Fibroblast of pulmonary artery (primary cell): ENCODE measurements around the gene ASB7.
A peak's percentile ranks its signal among the peaks of the same experiment; 100 is the strongest.

ENCODE experiments used
- DNase-seq: peaks from one replicate; pipeline ENCODE4 v3.0.0-alpha.2; 2010; ENCODE audit warnings: low read depth
- H3K4me3 ChIP-seq: replicated peaks from 2 replicates; pipeline ENCODE4 v1.5.1; 2011; ENCODE audit warnings: low read depth, mild to moderate bottlenecking, control low read depth, low read length, moderate library complexity
- CTCF ChIP-seq: IDR thresholded peaks from 2 replicates; pipeline ENCODE4 v1.5.1; 2011; ENCODE audit warnings: mild to moderate bottlenecking, control low read depth, low read length, inconsistent platforms; ENCODE audit errors: missing control alignments

Gene ASB7

GRCh38 chr15:100686021-100686724 is 83.8 kb downstream of the ASB7 start:
- H3K4me3 ChIP-seq = no peak overlapping the region
- TF ChIP-seq CTCF = no peak
- DNase-seq = no peak

GRCh38 chr15:100686725-100687473 is 84.5 kb downstream of the ASB7 start:
- H3K4me3 ChIP-seq = peak overlapping the region; percentile 13
- peak; percentile 66 for DNase-seq
- no peak for TF ChIP-seq CTCF

- DNase-seq = peak; percentile 88
- H3K4me3 ChIP-seq = peak overlapping the region; percentile 26
- TF ChIP-seq CTCF = no peak
These were observed 85.3 kb downstream of the ASB7 start for GRCh38 chr15:100687582-100688141.

GRCh38 chr15:100688549-100689120 is 86.2 kb downstream of the ASB7 start:
- no peak for TF ChIP-seq CTCF
- DNase-seq = no peak
- H3K4me3 ChIP-seq = no peak overlapping the region

GRCh38 chr15:100689131-100689899 is 86.9 kb downstream of the ASB7 start:
- TF ChIP-seq CTCF = no peak
- DNase-seq = no peak
- H3K4me3 ChIP-seq = no peak overlapping the region

- TF ChIP-seq CTCF = no peak
These were observed 87.8 kb downstream of the ASB7 start for GRCh38 chr15:100690032-100690794.

More at GRCh38 chr15:100690032-100690794, 87.8 kb downstream of the ASB7 start:
- no peak for DNase-seq
- no peak overlapping the region for H3K4me3 ChIP-seq
